Dermis blood vessel endothelial cell (primary cell): ENCODE measurements around the gene IL20. TPM values are rescaled to one million over a fixed set of nuclear protein-coding genes. Genes with fewer than 3 reads are reported as not detected.

Experiments
- DNase-seq: peaks from one replicate; pipeline ENCODE4 v3.0.0; 2010
- total RNA-seq: library from RNA; depleted of rRNA; stranded (reverse); fragments of >200 nt; gene quantifications from 2 replicates; pipeline ENCODE4 v1.2.3, GENCODE V29; 2014

The IL20 gene
- total RNA-seq, 1 donor from 2014 or later = not detected

- DNase-seq = no peak
Observed at GRCh38 chr1:206904423-206905142, 39.2 kb downstream of the IL20 start.

GRCh38 chr1:206905295-206906164 lies 40.1 kb downstream of the IL20 start:
- no peak for DNase-seq

GRCh38 chr1:206907304-206907991 lies 42.0 kb downstream of the IL20 start:
- DNase-seq = peak; percentile 38

- DNase-seq = no peak
Observed at GRCh38 chr1:206908038-206908437, 42.6 kb downstream of the IL20 start.

- DNase-seq = peak; percentile 13
Observed at GRCh38 chr1:206909161-206909882, 43.9 kb downstream of the IL20 start.

- DNase-seq = no peak
Observed at GRCh38 chr1:206909883-206910318, 44.5 kb downstream of the IL20 start.

GRCh38 chr1:206911064-206911663 lies 45.7 kb downstream of the IL20 start:
- DNase-seq = peak; percentile 77

GRCh38 chr1:206912445-206913095 lies 47.1 kb downstream of the IL20 start:
- peak; percentile 88 for DNase-seq

- no peak for DNase-seq
Observed at GRCh38 chr1:206913766-206914537, 48.5 kb downstream of the IL20 start.

GRCh38 chr1:206915030-206915735 lies 49.8 kb downstream of the IL20 start:
- no peak for DNase-seq

- DNase-seq = no peak
Observed at GRCh38 chr1:206916000-206916709, 50.7 kb downstream of the IL20 start.

- no peak for DNase-seq
Observed at GRCh38 chr1:206918076-206918475, 52.7 kb downstream of the IL20 start.

Other genes starting within 250 kb of the IL20 start
- gene DYRK3, start 230.1 kb upstream of the IL20 start, total RNA-seq = 11.4 and 12.6 TPM in 2 replicates
- 33.7 and 50.8 TPM in 2 replicates for gene MAPKAPK2, start 180.7 kb upstream of the IL20 start, total RNA-seq
- not detected in 2 replicates for gene IL19, start 94.8 kb upstream of the IL20 start, total RNA-seq
- gene IL10, start 93.1 kb upstream of the IL20 start, total RNA-seq = not detected in 2 replicates
- not detected in 2 replicates for gene IL24, start 31.8 kb downstream of the IL20 start, total RNA-seq
- gene FCMR, start 56.3 kb downstream of the IL20 start, total RNA-seq = 0.17 TPM in 1 of 2 replicates, not detected in the other
- gene PIGR, start 80.8 kb downstream of the IL20 start, total RNA-seq = under 0.01 TPM in 2 replicates
- gene FCAMR, start 104.8 kb downstream of the IL20 start, total RNA-seq = not detected in 2 replicates
- 0.05 and 0.17 TPM in 2 replicates for gene C1orf116, start 167.1 kb downstream of the IL20 start, total RNA-seq
- gene YOD1, start 185.6 kb downstream of the IL20 start, total RNA-seq = 8.2 and 8.5 TPM in 2 replicates
- gene PFKFB2, start 187.7 kb downstream of the IL20 start, total RNA-seq = 1.0 and 1.1 TPM in 2 replicates
- 0.34 TPM in 1 of 2 replicates, not detected in the other for gene C4BPB, start 223.2 kb downstream of the IL20 start, total RNA-seq
- gene C4BPA, start 238.6 kb downstream of the IL20 start, total RNA-seq = under 0.01 TPM in 1 of 2 replicates, not detected in the other